ENCODE measurements around the gene TCOF1.
A peak's percentile ranks its signal among the peaks of the same experiment; 100 is the strongest.

TCOF1 gene

GRCh38 chr5:150444770-150445169, 87.3 kb downstream of the TCOF1 start:
- DNase-seq (ENCODE audit: extremely low spot score, insufficient read length, low read depth) = no peak
- FAIRE-seq = no peak

GRCh38 chr5:150446088-150446487, 88.6 kb downstream of the TCOF1 start:
- no peak for DNase-seq (ENCODE audit: extremely low spot score, insufficient read length, low read depth)
- no peak for FAIRE-seq

- no peak for FAIRE-seq
- no peak for DNase-seq (ENCODE audit: extremely low spot score, insufficient read length, low read depth)
Measured at GRCh38 chr5:150446583-150446982, 89.1 kb downstream of the TCOF1 start.

- no peak for DNase-seq (ENCODE audit: extremely low spot score, insufficient read length, low read depth)
- no peak for FAIRE-seq
Measured at GRCh38 chr5:150447188-150447587, 89.7 kb downstream of the TCOF1 start.

- DNase-seq (ENCODE audit: extremely low spot score, insufficient read length, low read depth) = no peak
- FAIRE-seq = peak; percentile 21
Measured at GRCh38 chr5:150448334-150448733, 90.8 kb downstream of the TCOF1 start.

- DNase-seq (ENCODE audit: extremely low spot score, insufficient read length, low read depth) = no peak
- FAIRE-seq = no peak
Measured at GRCh38 chr5:150448952-150449516, 91.5 kb downstream of the TCOF1 start.

All from GM18507 (cell line).